Measurements from ENCODE around the gene RNF157.

- TF ChIP-seq POLR2AphosphoS5 (IDR thresholded peaks at IDR 0.05; ENCODE audit: low read depth, low read length), result no peak
- TF ChIP-seq TAF1 (IDR thresholded peaks at IDR 0.05; ENCODE audit: borderline replicate concordance, low read depth, low read length), result no peak
- no peak for TF ChIP-seq POLR2A (IDR thresholded peaks at IDR 0.05; ENCODE audit: low read depth, low read length)
Observed at GRCh38 chr17:76207275-76208059, 32.8 kb downstream of the RNF157 start.
